A172 (cell line): Measurements from ENCODE around the gene LOXHD1. TPM values are rescaled to one million over a fixed set of nuclear protein-coding genes. Genes with fewer than 3 reads are reported as not detected.

ENCODE experiments used
- DNase-seq: peaks from one replicate; pipeline ENCODE4 v3.0.0-alpha.2; 2015; ENCODE audit warnings: low spot score
- total RNA-seq: library from RNA; depleted of rRNA; stranded (reverse); fragments of >200 nt; shearing (Covaris generic); gene quantifications from 2 replicates; pipeline ENCODE4 v1.2.3, GENCODE V29; 2014

Gene LOXHD1
- total RNA-seq, 1 experiment from 2014 or later: not detected

DNA sequence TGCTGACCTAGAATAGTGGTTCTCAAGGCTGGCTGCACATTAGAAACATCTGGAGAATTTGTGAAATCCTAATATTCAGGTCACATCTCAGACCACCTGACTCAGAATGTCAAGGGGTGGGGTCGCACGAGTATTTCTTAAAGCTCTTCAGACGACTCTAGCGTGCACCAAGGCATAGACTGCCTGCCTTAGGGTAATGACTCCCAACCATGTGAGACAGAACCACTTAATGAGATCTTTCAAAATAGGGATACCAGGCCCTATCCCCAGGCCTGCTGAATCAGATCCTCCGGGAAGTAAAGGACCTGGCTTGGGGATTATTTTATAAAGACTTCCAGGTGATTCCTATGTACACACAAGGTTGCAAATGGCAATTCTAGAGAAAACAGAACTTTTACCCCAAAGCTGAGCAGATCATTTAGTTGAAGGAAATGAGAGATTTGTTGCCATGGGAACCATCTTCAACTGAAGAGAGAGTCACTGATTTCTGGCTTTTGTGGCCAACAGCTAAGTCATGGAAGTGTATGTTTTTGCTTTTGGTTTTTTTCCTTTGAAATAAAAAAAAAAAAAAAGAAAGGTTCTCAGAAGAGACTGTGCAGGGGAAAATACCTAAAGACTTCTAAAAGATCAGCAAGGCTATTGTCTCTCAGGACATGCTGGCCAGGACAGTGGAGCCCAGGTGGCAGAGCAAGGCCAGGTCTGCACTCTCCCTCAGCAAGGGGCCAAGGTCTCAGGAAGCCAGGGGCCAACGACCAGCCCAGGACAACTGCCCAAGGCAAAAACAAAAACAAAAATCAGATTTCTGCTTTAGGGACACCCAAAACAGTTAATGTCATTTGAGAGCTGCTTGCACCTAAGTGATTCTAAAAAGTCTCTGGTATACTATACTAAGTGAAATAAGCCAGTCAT is 15.3 kb upstream of the LOXHD1 start:
- DNase-seq: no peak

DNA sequence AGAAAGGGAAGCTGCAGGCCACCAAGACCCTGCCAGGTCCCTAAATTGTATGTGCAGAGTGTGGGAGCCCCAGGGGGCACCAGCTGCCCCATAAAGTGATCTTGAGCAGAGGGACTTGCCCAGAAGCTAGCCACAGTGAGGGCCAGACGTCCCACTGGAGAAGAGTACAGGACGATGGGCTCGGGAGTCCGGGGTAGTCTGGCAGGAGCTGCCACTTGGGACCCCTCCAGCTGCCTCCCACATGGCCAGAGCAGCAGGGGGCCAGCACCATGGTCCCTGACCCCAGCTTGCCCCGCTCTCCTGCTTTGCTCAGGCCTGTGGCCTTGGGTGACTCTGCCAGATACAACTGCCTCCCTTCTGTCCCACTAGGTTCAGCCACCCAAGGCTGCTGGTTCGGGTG is 11.7 kb upstream of the LOXHD1 start:
- no peak for DNase-seq

DNA sequence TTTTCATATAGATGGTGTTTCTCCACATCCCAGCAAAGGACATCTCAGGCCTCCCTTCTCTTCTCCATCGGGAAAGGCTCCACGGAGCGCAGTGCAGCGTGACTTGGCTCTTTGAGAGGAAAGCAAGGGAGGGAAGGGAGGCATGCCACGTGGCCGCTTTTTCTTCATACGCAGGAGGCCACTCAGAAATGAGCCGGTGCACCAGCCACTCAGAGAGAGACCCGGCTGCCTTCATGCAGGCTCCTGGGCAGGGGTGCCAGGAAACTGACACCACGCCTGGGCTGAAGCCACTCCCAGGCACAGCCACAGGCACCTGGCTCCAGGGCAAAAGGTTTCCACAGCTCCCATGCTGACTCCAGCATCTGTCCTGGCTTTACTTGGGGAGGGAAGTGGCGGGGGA is 11.1 kb upstream of the LOXHD1 start:
- no peak for DNase-seq

DNA sequence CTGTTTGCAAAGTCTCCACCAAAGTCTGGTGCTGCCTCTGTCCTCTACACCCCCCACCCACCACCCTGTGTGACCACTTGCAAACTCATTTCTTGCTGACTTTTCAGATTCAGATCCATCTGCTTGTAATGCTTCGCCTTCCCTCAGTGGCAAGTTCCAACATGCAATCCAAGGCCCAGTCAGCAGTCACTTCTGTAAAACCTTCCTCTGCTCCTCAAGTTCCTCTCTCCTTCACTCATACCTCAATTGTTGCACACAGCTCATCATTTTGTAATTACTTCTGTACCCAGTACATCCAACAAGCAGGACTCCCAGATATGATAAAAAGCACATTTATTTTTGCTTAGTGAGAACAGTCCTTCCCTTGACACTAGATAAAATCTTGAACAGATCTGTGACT is 6.5 kb upstream of the LOXHD1 start:
- DNase-seq: no peak

DNA sequence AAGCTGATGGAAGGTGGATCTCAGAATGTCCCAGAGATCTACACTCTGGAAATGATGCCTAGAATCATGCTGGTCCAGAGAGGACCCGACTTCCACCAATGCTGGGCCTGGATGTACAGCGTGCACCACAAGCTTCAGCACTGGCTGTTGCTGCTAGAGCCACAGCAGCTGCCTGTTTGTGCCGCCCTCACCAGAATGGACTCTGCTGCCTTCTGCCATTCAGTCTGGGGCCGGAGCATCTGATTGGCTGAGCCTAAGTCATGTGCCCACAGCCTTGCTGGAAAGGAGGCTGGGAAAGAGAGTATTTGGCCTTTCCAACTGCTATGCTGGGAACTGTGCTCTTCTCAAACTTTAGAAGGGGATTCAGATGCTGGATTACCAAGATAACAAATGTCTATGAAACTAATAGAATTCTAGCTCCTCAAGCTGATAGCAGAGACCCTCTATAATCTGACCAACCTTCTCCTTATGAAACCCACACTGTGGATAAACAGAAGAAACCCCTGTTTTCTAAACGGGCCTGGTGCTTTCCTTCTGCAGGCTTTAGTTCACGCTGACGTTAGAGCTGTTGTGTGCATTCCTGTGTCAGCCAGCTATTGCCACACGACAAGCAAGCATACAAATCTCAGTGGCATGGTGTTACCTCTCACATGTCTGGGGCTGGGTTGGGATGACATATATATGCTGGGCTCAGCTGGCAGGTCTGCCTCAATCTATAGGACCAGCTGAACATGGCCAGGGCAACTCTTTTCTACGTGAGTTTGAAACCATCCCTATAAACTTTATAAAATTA is 4.1 kb upstream of the LOXHD1 start:
- DNase-seq: peak; percentile 2

DNA sequence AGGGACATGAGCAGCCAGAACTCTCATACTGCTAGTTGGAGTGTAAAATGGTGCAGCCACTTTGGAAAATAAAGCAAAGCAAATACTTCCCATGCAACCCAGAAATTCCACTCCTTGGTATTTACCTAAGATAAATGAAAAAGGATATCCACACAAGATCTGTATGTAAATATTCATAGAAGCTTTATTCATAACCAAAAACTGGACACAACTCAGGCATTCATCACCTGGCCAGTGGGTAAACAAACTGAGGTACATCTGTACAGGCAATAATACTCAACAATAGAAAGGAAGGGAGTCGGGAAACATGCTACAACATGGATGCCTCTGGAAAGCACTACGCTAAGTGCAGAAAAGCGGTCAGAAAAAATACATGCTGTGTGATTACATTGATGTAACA is 2.5 kb upstream of the LOXHD1 start:
- no peak for DNase-seq

DNA sequence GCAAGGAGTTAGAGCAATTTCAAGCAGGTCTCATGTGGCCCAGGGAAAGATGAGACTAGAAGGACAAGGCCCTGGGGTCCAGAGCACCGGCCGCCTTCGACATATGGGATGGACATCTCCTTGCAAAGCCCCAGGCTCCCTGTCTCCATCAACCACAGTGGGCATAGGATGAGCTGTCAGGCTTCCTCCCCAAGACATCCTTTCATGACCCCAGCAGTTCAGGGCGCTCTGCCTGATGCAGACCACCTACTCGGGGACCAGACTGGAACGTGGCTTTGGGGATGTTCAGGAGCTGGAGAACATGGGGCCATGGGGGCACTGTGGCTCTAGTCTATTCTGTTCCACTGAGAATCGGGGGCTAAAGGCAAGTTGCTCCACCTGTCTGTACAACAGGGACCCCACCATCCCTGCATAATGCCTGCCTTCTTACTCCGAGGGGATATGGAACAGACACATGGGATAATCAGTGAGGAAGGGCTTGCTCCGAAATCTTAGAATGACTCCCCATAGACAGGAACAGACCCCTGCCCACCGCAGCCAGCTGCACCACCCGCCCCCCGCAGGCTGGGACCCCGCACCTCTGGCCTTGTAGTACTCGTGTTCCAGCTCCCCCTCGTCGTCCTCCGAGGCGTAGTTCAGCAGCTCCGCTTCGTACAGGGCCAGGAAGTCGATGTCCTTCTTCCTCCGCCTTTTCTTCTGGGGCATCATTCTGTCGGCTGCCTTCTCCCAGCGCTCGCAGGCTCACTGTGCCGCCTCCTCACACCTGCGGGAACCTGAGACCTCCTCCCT is 500 bp downstream of the LOXHD1 start:
- DNase-seq: no peak

DNA sequence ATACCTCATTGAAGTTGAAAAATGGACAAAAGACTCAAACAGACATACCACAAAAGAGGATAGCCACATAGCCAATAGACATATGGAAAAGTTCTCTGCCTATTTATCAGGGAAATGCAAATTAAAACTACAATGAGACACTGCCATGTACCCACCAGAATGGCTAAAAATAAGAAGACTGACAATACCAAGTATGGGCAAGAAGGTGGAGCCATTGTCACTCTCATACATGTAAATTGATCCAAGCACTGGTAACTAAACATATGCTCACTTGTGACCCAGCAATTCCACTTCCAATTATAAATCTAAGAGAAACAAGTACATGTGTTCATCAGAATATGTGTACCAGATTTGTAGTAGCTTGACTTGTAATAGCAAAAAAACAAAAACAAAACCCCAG is 4.6 kb downstream of the LOXHD1 start:
- no peak for DNase-seq

DNA sequence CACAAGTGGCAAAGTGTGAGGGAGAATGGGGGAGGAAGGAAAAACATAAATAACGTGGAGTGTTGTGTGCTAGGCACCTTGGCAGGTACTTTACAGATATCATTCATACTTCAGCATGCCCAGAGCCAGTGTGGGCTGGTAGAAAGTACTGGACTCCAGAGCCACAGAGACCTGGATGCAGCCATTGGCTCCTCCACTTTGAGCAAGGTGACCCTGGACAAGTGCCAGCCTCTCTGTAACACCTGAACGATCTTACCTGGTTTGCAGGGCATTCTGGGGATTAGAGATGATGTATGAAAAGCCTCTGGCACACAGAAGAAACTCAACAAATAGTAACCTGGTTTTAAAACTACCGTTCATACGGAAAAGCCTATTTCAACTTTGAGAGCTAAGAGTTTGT is 6.3 kb downstream of the LOXHD1 start:
- no peak for DNase-seq

DNA sequence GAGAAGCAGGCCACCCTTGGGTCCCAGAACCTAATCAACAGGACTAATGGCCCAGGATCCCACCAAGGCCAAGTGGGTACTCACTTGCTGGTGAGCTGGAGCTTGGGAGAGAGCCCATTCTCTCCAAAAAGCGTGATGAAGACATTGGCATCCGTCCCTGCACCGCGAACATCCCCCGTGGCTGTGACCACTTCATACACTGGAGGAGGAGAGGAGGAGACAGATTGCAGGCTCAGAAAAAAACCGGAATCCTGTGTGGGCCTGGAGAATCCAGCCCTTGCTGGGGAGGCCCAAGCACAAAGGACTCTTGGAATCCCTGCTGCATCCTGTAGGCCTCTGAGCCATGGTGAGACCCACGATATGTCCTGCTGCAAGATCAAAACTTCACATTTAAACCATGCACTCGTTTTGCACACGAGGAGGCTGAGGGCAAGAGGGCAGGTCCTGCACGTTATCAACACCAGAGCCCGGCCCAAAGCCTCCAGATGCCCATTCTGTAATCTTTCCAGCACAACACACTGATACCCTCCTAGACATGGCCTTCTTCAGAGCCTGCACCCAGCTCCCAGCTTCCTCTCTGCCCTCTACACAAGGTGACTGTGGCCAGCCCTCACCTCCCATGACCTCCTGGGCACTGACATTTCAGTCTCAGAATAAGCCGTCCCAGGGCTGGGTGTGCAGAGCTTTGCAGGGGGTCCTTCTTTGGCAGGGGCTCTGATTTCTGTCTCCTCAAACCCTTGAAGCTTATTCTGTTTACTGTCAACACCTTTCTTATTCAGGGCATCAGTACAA is 7.8 kb downstream of the LOXHD1 start:
- DNase-seq: no peak

DNA sequence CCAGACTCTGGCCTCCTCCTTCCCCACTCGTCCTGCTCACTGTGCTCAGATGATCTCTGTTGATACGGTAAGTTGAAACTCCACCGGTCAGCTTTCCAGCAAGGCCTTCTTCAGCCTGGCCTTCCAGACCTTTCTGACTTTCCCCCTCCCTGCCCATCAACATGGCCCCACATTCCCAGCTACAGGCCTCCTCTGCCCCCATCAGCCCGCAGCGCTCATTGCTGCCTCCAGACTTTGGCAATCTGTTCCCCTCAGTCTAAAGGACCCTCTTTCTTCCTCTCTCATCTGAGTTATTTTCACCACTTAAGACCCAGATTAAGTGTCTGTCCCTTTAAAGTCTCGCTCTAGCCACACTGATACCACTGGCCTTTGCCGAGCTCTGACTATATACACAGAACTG is 10.6 kb downstream of the LOXHD1 start:
- no peak for DNase-seq

DNA sequence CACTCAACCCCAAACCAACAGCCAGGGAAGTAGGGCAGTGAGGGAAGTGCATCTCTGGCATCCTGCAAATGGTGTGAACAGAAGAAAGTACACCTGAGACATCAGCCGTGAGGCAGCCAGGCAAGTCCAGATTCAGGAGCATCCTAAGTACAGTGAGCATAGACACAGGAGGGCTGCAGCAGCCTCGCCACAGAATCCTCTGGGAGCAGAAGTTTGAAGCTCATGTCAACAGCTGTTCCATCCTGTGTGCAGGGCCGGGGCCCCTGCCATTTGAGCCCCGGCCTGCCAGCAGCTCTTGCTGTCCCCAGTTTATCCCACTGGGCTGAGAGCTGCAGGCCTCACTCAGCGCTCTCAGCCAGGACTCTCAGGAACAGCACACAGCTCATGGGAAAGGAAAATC is 14.5 kb downstream of the LOXHD1 start:
- no peak for DNase-seq

DNA sequence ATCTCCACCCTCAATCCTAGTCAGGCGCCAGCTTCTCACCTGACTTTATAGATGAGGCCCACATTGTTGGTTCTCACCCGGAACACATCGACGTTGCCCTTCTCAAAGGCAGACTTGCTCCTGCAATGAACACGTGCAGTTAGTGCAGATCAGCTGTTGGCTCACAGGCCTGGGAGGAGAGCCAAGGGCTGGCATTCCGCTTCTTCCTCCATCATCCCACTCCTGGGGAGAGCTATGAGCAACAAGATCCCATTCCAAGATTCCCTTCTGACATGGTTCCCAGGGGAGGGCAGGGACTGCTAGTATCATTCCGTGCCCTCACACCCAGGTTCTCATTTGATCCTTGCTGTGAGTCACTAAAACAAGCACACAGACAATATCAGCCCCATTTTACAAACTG is 15.1 kb downstream of the LOXHD1 start:
- DNase-seq: peak; percentile 8

DNA sequence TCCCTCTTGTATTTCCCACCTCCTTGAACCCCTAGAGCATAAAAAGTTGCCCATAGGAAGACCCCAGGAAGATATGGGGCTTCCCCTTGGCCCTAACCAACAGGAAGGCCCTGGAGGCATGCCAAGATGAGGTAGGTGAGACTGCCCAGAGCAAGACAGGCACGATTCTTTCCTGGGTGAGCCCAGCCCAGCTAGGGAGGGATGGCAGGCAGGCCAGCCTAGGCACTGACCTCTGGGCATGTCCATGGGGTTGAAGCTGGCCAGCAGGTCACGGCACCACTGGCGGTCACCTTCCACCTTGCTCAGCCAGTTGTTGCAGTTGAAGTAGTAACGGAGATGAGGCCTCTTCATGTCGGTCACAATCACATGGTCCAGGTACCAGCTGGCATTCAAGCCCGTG is 17.6 kb downstream of the LOXHD1 start:
- no peak for DNase-seq

DNA sequence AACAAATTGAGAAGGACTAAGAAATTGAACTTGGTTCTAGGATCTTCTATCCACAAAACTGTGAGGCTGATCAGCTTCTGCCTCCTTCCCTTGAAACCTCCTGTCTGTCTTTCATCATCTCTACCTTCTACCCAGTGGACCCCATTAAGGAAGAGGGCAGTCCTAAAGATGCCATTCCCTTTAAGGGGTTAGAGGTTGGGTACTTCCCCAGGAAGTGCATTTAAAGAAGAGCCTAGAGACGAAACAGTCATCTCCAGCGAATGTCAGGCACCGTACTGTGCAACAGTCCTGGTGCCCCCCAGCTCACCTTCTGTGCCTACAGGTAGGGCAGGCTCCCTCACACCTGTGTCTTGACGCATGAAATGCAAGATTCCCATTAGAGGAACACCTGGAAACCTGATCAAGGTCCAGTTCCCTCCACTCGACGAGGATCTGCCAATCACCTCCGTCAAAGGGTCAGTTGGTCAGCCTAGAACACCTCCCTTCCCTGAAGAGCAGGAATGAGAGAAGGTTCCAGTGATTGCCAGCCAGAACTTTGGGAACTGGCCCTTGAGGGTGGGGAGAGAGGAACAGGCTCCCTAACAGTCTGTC is 20.9 kb downstream of the LOXHD1 start:
- DNase-seq: no peak

DNA sequence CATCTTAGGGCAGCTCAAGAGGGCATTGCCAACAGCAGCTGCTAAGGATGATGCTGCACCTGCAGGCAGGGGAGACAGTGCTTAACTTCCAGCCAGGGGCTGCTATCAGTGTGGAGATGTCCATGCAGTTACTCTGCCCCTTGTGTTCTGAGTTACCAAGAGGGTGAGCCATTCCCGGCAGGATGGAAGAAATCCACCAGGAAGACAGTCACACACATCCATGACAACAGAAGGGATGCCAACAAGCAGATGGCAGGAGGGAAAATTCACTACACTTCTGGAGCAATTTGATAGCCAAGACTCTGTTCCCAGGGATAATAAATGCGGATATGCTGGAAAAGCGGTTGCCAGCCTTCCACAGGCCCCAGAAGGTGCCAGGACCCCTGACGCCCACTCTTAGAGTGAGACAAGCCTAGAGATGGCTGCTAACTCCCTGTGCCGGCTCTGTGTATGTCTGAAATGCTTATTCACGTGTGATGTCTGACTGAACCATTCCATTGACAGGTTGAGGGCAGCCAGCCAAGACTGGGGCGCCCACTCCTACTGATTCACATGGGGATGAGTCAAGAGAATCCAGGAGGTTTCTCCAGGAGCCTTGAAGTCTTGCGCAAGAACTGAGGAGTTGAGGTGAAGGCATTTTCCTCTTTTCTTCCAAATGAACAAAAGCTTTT is 24.5 kb downstream of the LOXHD1 start:
- DNase-seq: peak; percentile 24

DNA sequence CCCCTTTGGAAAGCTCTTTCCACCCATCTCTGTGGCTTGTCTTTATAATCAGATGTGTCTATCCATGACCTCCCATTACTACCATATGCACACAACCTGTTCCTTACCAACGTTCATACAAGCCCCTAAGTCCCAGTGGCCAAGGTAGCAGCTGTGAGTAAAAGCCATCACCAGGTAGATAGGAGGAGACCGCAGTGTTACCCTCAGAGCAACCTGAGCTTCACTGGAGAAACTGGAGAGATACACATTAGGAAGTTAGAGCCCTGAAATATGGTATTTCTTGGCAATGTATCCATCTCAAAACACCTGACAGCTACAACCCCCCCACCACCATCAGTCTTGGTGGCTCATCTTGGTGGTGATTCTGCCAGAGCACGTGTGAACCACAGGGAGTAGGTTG is 26.0 kb downstream of the LOXHD1 start:
- DNase-seq: no peak

DNA sequence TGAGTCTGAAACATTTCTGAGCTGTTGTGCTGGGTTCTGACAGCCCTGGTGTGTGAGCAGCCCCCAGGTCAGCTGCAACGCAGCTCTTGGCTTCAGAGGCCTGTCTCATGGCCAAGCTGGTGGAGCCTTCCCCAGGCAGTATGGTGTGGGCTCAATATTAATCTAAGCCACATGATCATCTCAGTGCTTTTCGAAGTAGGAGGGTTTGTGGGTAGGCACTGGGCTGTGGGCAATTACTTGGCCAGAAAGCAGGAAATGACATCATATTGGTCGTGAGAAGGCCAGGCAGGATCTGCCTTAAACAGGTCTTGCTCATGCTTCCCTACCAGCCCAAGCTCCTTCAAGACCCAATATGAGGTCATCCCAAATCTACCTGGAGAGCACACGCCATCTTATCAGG is 26.9 kb downstream of the LOXHD1 start:
- DNase-seq: peak; percentile 19

DNA sequence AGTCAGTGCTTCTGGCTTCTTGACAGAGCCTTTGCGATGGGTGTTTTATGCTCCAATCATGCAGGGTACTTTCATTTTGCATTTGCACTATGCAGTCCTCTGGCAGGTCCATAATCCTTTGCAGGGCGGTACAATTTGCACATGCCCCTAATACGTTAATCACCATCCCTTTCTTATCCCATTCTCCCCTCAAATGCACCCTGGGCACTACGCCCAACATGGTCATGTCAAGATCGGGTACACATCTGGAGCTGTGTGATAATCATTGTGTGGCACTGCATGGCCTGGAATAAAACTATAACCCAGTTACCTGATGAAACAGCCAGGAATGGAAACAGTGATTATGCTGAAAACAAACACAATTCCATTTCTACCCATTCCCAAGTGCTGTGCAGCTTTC is 27.7 kb downstream of the LOXHD1 start:
- DNase-seq: no peak

DNA sequence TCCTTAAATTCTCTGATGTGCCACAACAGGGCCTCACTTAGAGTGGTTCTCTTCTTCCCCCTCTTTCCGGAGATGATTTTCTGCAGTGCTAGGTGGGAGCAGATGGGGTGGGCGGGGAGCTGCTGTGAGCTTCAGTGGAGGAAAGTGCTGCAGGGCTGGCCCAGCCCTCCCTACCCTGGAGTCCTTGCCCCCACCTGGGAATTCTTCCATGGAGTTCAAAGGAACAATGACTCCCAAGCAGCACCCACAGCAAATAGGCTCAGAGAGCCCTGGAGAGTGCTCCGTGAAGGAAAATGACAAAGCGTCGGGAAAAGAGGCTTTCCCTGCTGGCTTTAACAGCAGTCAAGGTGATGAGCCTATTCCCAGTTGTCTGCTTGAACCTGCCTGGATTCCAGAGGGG is 28.8 kb downstream of the LOXHD1 start:
- no peak for DNase-seq

DNA sequence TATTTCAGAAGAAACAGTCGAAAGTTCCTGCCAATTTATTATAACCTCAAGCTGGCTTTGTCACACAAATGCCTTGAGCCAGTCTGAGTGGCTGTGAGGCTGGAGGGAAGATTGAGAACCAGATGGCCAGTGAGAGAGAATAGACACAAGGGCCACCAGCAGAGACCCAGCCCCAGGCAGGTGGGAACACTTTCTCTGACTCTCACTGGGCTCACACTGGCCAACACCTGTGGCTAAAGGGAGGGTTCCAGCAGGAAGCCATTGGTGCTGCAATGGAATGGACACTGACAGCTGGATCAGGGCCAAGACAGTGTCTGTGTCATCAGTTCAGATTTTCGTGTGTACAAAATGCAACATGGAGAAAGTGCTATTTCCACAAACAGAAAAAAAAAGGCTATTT is 29.9 kb downstream of the LOXHD1 start:
- DNase-seq: no peak
